ENCODE data around the gene HDDC3.
A peak's percentile ranks its signal among the peaks of the same experiment; 100 is the strongest.

Gene HDDC3

DNA sequence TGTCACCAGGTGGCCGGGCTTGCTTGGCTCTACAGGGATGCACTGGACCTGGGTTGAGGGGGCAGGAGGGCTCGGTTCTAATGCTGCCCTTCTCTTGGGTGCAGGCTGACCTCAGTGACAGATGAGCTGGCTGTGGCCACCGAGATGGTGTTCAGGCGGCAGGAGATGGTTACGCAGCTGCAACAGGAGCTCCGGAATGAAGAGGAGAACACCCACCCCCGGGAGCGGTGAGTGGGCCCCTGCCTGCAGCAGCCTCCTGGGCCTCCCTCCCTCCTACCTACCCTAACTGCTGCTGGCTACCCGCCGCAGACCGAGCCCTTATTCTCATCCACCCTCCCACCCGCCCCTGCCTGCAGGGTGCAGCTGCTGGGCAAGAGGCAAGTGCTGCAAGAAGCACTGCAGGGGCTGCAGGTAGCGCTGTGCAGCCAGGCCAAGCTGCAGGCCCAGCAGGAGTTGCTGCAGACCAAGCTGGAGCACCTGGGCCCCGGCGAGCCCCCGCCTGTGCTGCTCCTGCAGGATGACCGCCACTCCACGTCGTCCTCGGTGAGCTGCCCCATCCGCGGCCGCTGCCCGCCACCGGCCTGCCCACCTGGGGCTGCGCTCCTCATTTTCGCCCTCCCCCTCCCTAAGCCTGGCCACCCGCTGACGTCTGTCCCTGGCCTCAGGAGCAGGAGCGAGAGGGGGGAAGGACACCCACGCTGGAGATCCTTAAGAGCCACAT, 42.5 kb downstream of the HDDC3 start:
- DNase-seq: no peak

DNA sequence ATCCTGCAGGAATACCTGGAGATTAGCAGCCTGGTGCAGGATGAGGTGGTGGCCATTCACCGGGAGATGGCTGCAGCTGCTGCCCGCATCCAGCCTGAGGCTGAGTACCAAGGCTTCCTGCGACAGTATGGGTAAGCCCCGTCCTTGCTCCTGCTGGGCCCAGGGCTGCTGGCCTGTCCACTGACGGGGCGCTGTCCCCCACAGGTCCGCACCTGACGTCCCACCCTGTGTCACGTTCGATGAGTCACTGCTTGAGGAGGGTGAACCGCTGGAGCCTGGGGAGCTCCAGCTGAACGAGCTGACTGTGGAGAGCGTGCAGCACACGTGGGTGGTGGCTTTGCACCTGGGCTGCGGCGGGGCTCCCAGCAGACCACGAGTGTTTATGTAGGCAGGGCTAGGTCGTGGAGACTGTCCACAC, 43.0 kb downstream of the HDDC3 start:
- no peak for DNase-seq

DNA sequence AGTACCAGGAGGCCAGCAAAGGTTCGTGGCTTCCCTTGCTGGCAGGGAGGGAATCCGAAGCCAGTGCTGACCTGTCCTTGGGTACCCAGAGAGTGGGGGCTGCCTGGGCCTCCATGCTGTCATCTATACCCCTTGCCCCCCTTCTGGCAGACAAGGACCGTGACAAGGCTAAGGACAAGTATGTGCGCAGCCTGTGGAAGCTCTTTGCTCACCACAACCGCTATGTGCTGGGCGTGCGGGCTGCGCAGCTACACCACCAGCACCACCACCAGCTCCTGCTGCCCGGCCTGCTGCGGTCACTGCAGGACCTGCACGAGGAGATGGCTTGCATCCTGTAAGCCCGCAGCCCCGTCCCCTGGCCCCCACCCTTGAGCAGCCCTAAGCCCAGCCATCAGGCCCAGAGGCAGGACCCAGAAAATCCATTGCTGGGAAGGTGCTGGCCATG, 45.3 kb downstream of the HDDC3 start:
- DNase-seq: no peak

DNA sequence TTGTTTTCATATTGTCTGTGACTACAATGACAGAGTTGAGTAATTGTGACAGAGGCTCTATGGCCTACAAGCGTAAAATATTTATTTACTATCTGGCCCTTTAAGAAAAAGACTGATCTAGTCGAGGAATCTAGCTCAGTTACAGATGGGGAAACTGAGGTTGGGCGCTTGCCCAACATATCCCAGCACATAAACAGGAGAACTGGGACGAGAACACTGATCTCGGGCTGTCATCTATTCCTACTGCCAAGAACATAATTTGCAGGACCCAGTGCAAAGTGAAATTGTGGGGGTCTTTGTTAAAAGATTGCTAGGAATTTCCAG, 46.1 kb downstream of the HDDC3 start:
- no peak for DNase-seq

DNA sequence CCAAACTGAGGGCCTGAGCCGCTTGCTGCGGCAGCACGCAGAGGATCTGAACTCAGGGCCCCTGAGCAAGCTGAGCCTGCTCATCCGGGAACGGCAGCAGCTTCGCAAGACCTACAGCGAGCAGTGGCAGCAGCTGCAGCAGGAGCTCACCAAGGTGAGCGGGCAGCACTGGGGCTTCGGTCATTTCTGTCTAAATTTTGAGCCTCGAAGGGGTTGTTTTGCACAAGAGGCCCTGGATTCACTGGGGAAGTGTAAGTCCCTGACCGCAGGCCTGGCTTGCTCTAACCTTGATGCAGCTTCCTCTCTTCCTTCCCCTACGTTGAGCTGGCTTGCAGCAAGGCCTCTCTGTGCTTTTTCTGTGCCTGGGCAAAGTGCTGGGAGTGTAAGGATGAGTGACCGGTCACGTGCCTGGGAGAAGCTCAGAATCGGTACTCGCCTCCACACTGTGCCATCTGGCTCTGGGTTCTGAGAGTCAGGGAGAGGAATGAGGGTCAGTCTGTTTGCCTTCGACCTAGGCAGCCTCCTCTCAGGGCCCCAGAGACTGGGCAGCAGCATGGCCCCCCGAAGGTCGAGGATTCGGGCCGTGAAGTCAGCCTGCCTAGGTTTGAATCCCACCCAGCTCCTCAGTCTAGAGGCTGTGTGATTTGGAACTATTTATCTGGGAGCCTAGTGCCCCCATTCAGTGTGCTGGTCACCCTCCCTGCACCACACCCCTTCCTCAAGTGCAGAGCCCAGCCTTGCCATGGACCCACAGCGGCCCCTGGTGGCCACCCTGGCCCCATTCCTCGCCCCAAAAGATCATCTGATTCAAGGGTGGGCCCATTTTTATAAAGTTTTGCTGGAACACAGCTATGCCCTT, 46.7 kb downstream of the HDDC3 start:
- DNase-seq: peak; percentile 71

DNA sequence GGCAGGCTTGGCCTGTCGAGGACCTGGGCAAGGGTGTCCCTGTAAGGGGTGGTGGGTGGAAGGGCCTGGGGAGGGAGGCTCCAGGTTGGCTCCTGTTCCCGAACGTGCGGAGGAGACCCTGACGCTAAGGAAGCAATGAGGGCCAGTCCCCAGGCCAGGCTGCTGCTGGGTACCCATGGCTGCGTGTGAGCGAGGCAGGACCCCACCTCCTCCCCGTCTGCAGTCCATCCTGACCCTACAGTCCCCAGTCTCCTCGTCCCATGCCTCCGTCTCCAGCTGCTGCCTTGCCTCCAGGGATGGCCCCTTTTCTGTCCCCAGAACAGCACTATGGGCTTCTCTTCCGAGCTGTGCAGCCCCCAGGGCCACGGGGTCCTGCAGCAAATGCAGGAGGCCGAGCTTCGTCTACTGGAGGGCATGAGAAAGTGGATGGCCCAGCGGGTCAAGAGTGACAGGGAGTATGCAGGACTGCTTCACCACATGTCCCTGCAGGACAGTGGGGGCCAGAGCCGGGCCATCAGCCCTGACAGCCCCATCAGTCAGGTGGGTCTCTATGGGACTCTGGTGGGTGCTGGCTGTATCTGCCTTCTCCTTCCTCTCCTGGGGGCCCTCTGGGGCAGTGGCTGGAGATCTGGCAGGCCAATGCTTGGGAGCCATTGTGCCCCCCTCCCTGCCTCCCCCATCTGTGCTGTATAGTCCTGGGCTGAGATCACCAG, 47.5 kb downstream of the HDDC3 start:
- DNase-seq: no peak

DNA sequence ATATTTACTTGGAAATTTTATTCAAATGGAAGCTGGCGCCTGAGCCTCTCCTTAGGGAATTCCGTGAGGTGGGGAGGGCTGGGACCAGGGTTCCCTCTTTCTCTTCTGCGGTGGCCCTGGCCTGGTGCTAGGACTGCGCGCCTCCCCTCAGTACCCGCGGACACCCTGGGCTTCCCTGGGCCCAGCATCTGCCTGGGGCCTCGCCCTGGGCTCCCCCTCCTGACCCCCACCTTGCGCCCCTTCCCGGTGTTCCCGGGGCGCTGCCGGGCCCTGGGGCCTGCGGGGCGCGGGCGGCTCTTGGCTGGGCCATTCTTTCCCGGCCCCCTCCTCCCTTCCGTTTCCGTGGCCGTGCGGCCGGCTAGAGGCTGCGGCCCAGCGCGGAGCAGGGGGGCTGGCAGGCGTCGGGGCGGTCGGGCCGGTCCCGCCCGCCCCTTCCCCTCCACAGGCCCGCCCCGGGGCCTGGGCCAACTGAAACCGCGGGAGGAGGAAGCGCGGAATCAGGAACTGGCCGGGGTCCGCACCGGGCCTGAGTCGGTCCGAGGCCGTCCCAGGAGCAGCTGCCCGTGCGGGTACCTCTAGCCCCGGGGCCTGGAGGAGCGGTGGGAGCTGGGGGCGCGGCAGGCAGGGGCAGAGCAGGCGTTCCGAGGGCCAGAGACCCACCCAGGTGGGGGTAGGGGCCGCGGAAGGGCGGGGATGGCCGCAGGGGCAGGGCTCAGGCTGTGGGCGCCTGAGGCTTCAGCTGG, 48.2 kb downstream of the HDDC3 start, which contains the start of gene FES:
Gene FES, plus strand, starts transcription at position 529 of the 743 bp plus-strand sequence. CDS start 542 bp downstream, outside the sequence.
- DNase-seq: no peak

DNA sequence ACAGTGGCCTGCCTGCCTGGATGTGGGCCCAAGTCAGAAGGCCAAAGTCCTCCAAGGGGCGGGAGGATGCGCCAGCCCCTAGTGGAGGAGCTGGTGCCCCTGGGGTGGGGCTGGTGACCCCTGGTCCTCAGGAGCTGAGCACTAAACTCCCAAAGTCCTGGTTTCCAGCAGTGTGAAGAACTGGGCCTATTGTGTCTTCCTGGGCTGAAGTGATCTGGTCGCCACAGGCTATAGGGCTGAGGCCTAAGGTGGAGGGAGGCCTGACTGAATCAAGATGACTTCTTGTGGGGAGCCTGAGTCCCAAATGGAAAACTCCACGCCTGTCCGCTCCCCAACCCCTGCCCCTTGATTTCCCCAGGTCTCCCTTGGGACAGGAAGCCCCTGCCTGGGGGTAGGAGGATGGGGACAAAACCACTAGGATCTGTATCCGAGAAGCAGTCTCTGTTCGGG, 48.8 kb downstream of the HDDC3 start:
- no peak for DNase-seq

DNA sequence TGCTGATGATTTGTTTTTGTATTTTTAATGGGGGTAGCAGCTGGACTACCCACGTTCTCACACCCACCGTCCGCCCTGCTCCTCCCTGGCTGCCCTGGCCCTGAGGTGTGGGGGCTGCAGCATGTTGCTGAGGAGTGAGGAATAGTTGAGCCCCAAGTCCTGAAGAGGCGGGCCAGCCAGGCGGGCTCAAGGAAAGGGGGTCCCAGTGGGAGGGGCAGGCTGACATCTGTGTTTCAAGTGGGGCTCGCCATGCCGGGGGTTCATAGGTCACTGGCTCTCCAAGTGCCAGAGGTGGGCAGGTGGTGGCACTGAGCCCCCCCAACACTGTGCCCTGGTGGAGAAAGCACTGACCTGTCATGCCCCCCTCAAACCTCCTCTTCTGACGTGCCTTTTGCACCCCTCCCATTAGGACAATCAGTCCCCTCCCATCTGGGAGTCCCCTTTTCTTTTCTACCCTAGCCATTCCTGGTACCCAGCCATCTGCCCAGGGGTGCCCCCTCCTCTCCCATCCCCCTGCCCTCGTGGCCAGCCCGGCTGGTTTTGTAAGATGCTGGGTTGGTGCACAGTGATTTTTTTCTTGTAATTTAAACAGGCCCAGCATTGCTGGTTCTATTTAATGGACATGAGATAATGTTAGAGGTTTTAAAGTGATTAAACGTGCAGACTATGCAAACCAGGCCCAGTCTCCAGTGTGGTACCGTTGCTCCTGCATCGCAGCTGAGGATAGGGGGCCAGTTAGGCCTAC, 49.4 kb downstream of the HDDC3 start:
- no peak for DNase-seq

DNA sequence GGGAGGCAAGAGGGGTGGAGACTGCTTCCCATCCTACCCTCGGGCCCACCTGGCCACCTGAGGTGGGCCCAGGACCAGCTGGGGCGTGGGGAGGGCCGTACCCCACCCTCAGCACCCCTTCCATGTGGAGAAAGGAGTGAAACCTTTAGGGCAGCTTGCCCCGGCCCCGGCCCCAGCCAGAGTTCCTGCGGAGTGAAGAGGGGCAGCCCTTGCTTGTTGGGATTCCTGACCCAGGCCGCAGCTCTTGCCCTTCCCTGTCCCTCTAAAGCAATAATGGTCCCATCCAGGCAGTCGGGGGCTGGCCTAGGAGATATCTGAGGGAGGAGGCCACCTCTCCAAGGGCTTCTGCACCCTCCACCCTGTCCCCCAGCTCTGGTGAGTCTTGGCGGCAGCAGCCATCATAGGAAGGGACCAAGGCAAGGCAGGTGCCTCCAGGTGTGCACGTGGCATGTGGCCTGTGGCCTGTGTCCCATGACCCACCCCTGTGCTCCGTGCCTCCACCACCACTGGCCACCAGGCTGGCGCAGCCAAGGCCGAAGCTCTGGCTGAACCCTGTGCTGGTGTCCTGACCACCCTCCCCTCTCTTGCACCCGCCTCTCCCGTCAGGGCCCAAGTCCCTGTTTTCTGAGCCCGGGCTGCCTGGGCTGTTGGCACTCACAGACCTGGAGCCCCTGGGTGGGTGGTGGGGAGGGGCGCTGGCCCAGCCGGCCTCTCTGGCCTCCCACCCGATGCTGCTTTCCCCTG, 50.2 kb downstream of the HDDC3 start:
- no peak for DNase-seq

DNA sequence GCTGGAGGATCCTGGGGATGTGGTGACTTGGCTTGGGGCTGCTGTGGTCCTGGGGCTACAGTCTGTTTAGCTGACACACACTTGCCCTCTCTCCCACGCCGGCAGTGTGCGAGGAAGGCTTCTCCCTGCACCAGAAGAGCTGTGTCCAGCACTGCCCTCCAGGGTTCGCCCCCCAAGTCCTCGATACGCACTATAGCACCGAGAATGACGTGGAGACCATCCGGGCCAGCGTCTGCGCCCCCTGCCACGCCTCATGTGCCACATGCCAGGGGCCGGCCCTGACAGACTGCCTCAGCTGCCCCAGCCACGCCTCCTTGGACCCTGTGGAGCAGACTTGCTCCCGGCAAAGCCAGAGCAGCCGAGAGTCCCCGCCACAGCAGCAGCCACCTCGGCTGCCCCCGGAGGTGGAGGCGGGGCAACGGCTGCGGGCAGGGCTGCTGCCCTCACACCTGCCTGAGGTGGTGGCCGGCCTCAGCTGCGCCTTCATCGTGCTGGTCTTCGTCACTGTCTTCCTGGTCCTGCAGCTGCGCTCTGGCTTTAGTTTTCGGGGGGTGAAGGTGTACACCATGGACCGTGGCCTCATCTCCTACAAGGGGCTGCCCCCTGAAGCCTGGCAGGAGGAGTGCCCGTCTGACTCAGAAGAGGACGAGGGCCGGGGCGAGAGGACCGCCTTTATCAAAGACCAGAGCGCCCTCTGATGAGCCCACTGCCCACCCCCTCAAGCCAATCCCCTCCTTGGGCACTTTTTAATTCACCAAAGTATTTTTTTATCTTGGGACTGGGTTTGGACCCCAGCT, 51.0 kb downstream of the HDDC3 start:
- no peak for DNase-seq

DNA sequence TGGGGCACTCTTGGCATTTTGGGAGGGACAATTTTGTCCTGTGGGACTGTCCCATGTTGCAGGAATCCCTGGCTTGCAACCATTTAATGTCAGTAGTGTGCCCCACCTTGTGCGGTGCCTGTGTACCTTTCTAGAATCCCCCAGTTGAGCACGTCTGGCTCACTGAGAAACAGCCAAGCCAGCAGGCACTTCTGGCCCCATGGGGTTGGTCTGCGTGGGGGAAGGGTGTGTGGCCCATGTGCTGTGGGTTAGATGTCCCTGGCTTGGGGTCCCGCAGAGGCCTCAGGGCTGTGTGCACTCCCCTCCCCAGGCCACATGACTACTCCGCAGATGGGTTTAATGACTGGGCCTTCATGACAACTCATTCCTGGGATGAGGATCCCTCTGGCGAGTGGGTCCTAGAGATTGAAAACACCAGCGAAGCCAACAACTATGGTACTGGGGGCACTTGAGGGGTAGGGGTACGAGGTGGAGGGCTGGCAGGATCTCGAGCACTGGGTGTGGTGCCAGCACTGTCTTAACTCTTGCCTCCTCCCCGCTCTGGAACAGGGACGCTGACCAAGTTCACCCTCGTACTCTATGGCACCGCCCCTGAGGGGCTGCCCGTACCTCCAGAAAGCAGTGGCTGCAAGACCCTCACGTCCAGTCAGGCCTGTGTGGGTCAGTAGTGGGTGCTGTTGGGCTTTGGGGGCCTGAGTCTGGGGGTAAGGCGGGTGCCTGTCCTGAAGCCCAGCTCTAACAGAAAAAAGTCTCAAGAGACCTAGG, 51.8 kb downstream of the HDDC3 start:
- DNase-seq: no peak

All from CD4-positive, alpha-beta T cell treated with Interleukin-4 for 4 hours (primary cell).